Stimulated activated CD4-positive, alpha-beta T cell treated with anti-CD3 and anti-CD28 coated beads, TNF-alpha, amount 100 ng/mL, for 4 hours (primary cell): Measurements from ENCODE around the gene LETM1.
A peak's percentile ranks its signal among the peaks of the same experiment; 100 is the strongest.

Experiments used
- DNase-seq, 3 experiments: peaks; one replicate each; pipeline ENCODE4 v3.0.0-alpha.2; 2020; ENCODE audit warnings: low read depth in 3 of 3

The LETM1 gene

GRCh38 chr4:1856071-1856942, at the start of gene LETM1:
Gene LETM1, minus strand, starts transcription at chr4:1856156. Its CDS starts 206 bp downstream, at chr4:1855950.
- DNase-seq, result peak; percentile 85 to 88 (median 87)

GRCh38 chr4:1904042-1904441, 48.1 kb upstream of the LETM1 start:
- DNase-seq, result no peak

GRCh38 chr4:1903035-1903434, 47.1 kb upstream of the LETM1 start:
- DNase-seq, result no peak

GRCh38 chr4:1902243-1902642, 46.3 kb upstream of the LETM1 start:
- DNase-seq, result no peak

GRCh38 chr4:1901127-1901526, 45.2 kb upstream of the LETM1 start:
- no peak for DNase-seq

GRCh38 chr4:1900624-1901023, 44.7 kb upstream of the LETM1 start:
- no peak for DNase-seq

- no peak for DNase-seq
These were observed 44.1 kb upstream of the LETM1 start for GRCh38 chr4:1900087-1900433.

- DNase-seq, result peak; percentile 38 to 62 (median 49)
These were observed 43.5 kb upstream of the LETM1 start for GRCh38 chr4:1899149-1900086.

GRCh38 chr4:1898681-1899080, 42.7 kb upstream of the LETM1 start:
- no peak for DNase-seq

GRCh38 chr4:1898007-1898406, 42.1 kb upstream of the LETM1 start:
- DNase-seq, result no peak

GRCh38 chr4:1896658-1896991, 40.7 kb upstream of the LETM1 start:
- DNase-seq, result no peak

- DNase-seq, result no peak
These were observed 40.2 kb upstream of the LETM1 start for GRCh38 chr4:1895971-1896657.

- no peak for DNase-seq
These were observed 35.1 kb upstream of the LETM1 start for GRCh38 chr4:1890979-1891570.

GRCh38 chr4:1887052-1887451, 31.1 kb upstream of the LETM1 start:
- DNase-seq, result no peak

GRCh38 chr4:1885414-1885813, 29.5 kb upstream of the LETM1 start:
- no peak for DNase-seq

- no peak for DNase-seq
These were observed 27.6 kb upstream of the LETM1 start for GRCh38 chr4:1883583-1883982.

GRCh38 chr4:1882850-1883271, 26.9 kb upstream of the LETM1 start:
- no peak for DNase-seq

- DNase-seq, result no peak
These were observed 24.4 kb upstream of the LETM1 start for GRCh38 chr4:1880332-1880731.

- DNase-seq, result no peak
These were observed 23.5 kb upstream of the LETM1 start for GRCh38 chr4:1879485-1879884.

- no peak for DNase-seq
These were observed 18.2 kb upstream of the LETM1 start for GRCh38 chr4:1874201-1874600.

GRCh38 chr4:1873776-1874175, 17.8 kb upstream of the LETM1 start:
- no peak for DNase-seq

GRCh38 chr4:1873291-1873690, 17.3 kb upstream of the LETM1 start:
- DNase-seq, result no peak
